Measurements from ENCODE around the gene GPLD1.

The GPLD1 gene

GRCh38 chr6:24472181-24472580 lies 17.2 kb downstream of the GPLD1 start:
- DNase-seq (ENCODE audit: insufficient read length, low spot score) (no peak), FAIRE-seq (no peak)
- no peak for TF ChIP-seq CTCF (IDR thresholded peaks at IDR 0.05; ENCODE audit: insufficient read depth, missing control alignments)

GRCh38 chr6:24469811-24470210 lies 19.6 kb downstream of the GPLD1 start:
- DNase-seq (ENCODE audit: insufficient read length, low spot score) (no peak), FAIRE-seq (no peak)
- no peak for TF ChIP-seq CTCF (IDR thresholded peaks at IDR 0.05; ENCODE audit: insufficient read depth, missing control alignments)

- DNase-seq (ENCODE audit: insufficient read length, low spot score) (no peak), FAIRE-seq (no peak)
- no peak for TF ChIP-seq CTCF (IDR thresholded peaks at IDR 0.05; ENCODE audit: insufficient read depth, missing control alignments)
Observed at GRCh38 chr6:24464253-24465038, 24.9 kb downstream of the GPLD1 start.

- DNase-seq (ENCODE audit: insufficient read length, low spot score) (no peak), FAIRE-seq (no peak)
- TF ChIP-seq CTCF (IDR thresholded peaks at IDR 0.05; ENCODE audit: insufficient read depth, missing control alignments), result no peak
Observed at GRCh38 chr6:24460966-24461365, 28.4 kb downstream of the GPLD1 start.

GRCh38 chr6:24458941-24459340 lies 30.4 kb downstream of the GPLD1 start:
- TF ChIP-seq CTCF (IDR thresholded peaks at IDR 0.05; ENCODE audit: insufficient read depth, missing control alignments), result no peak
- FAIRE-seq (no peak), DNase-seq (ENCODE audit: insufficient read length, low spot score) (no peak)

- no peak for TF ChIP-seq CTCF (IDR thresholded peaks at IDR 0.05; ENCODE audit: insufficient read depth, missing control alignments)
- no peak for DNase-seq (ENCODE audit: insufficient read length, low spot score)
- FAIRE-seq, result no peak
Observed at GRCh38 chr6:24458134-24458533, 31.2 kb downstream of the GPLD1 start.

GRCh38 chr6:24455061-24455460 lies 34.3 kb downstream of the GPLD1 start:
- no peak for TF ChIP-seq CTCF (IDR thresholded peaks at IDR 0.05; ENCODE audit: insufficient read depth, missing control alignments)
- no peak for FAIRE-seq
- no peak for DNase-seq (ENCODE audit: insufficient read length, low spot score)
